ENCODE data around the gene EFCC1.

The EFCC1 gene

GRCh38 chr3:129039271-129040038, 38.4 kb downstream of the EFCC1 start:
- no peak for TF ChIP-seq EZH2phosphoT487 (IDR thresholded peaks at IDR 0.05; ENCODE audit: borderline replicate concordance, low read length)
- TF ChIP-seq, protein P1, sequence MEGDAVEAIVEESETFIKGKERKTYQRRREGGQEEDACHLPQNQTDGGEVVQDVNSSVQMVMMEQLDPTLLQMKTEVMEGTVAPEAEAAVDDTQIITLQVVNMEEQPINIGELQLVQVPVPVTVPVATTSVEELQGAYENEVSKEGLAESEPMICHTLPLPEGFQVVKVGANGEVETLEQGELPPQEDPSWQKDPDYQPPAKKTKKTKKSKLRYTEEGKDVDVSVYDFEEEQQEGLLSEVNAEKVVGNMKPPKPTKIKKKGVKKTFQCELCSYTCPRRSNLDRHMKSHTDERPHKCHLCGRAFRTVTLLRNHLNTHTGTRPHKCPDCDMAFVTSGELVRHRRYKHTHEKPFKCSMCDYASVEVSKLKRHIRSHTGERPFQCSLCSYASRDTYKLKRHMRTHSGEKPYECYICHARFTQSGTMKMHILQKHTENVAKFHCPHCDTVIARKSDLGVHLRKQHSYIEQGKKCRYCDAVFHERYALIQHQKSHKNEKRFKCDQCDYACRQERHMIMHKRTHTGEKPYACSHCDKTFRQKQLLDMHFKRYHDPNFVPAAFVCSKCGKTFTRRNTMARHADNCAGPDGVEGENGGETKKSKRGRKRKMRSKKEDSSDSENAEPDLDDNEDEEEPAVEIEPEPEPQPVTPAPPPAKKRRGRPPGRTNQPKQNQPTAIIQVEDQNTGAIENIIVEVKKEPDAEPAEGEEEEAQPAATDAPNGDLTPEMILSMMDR (IDR thresholded peaks at IDR 0.05; ENCODE audit: low read depth, low read length, poor library complexity, severe bottlenecking) = no peak
- Histone ChIP-seq H3K36me3 (ENCODE audit: control insufficient read depth, low read length) (no peaks in the 10 kb centered on the region), H3K9me3 (ENCODE audit: control insufficient read depth, insufficient read depth, low read length) (no peaks in the 10 kb centered on the region), H3K4me1 (ENCODE audit: control insufficient read depth, low read length) (no peaks in the 10 kb centered on the region), H4K20me1 (ENCODE audit: control insufficient read depth, insufficient read depth, low read depth, low read length) (no peaks in the 10 kb centered on the region), H3K4me3 (ENCODE audit: low read length) (no peak overlapping the region), H3K4me2 (ENCODE audit: low read length) (no peak overlapping the region), H3K79me2 (ENCODE audit: control insufficient read depth, low read length) (no peaks in the 10 kb centered on the region), H3K27ac (ENCODE audit: low read depth, low read length) (no peak overlapping the region), H3K9me2 (replicated peaks; ENCODE audit: control insufficient read depth, low read length) (no peaks in the 10 kb centered on the region), H3F3A (ENCODE audit: control insufficient read depth, insufficient read depth) (no peaks in the 10 kb centered on the region), H3K27me3 (ENCODE audit: control insufficient read depth, low read length) (peaks cover 10% of the 10 kb centered on the region)

DNA sequence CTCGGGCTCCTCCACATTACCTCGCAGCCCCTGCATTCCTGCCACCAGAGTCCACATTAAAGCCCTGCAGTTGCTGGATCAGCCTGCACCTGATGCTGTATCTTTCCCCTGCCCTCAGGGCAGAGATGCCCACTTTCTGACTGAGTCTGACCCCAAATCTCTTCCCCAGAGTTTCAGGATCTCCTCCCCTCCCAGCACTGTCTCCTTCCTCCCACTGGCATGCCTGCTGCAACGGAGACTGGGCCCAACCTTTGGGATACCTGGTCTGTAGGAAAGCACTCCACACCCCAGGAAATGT, 38.9 kb downstream of the EFCC1 start:
- Histone ChIP-seq H3K27ac (ENCODE audit: low read depth, low read length) (no peak overlapping the region), H3F3A (ENCODE audit: control insufficient read depth, insufficient read depth) (no peaks in the 10 kb centered on the region), H3K27me3 (ENCODE audit: control insufficient read depth, low read length) (peaks cover 10% of the 10 kb centered on the region), H3K4me1 (ENCODE audit: control insufficient read depth, low read length) (no peaks in the 10 kb centered on the region), H3K79me2 (ENCODE audit: control insufficient read depth, low read length) (no peaks in the 10 kb centered on the region), H4K20me1 (ENCODE audit: control insufficient read depth, insufficient read depth, low read depth, low read length) (no peaks in the 10 kb centered on the region), H3K9me2 (replicated peaks; ENCODE audit: control insufficient read depth, low read length) (no peaks in the 10 kb centered on the region), H3K4me3 (ENCODE audit: low read length) (no peak overlapping the region), H3K36me3 (ENCODE audit: control insufficient read depth, low read length) (no peaks in the 10 kb centered on the region), H3K4me2 (ENCODE audit: low read length) (no peak overlapping the region), H3K9me3 (ENCODE audit: control insufficient read depth, insufficient read depth, low read length) (no peaks in the 10 kb centered on the region)
- no peak for TF ChIP-seq EZH2phosphoT487 (IDR thresholded peaks at IDR 0.05; ENCODE audit: borderline replicate concordance, low read length)
- TF ChIP-seq, protein P1 (IDR thresholded peaks at IDR 0.05; ENCODE audit: low read depth, low read length, poor library complexity, severe bottlenecking) = no peak

GRCh38 chr3:129040579-129041300, 39.6 kb downstream of the EFCC1 start:
- Histone ChIP-seq H3F3A (ENCODE audit: control insufficient read depth, insufficient read depth) (no peaks in the 10 kb centered on the region), H3K9me3 (ENCODE audit: control insufficient read depth, insufficient read depth, low read length) (no peaks in the 10 kb centered on the region), H3K79me2 (ENCODE audit: control insufficient read depth, low read length) (no peaks in the 10 kb centered on the region), H3K36me3 (ENCODE audit: control insufficient read depth, low read length) (no peaks in the 10 kb centered on the region), H3K4me2 (ENCODE audit: low read length) (no peak overlapping the region), H3K4me1 (ENCODE audit: control insufficient read depth, low read length) (no peaks in the 10 kb centered on the region), H3K27ac (ENCODE audit: low read depth, low read length) (no peak overlapping the region), H3K4me3 (ENCODE audit: low read length) (no peak overlapping the region), H3K27me3 (ENCODE audit: control insufficient read depth, low read length) (peaks cover 10% of the 10 kb centered on the region), H3K9me2 (replicated peaks; ENCODE audit: control insufficient read depth, low read length) (no peaks in the 10 kb centered on the region), H4K20me1 (ENCODE audit: control insufficient read depth, insufficient read depth, low read depth, low read length) (no peaks in the 10 kb centered on the region)
- TF ChIP-seq EZH2phosphoT487 (IDR thresholded peaks at IDR 0.05; ENCODE audit: borderline replicate concordance, low read length) = no peak
- TF ChIP-seq, protein P1 (IDR thresholded peaks at IDR 0.05; ENCODE audit: low read depth, low read length, poor library complexity, severe bottlenecking) = no peak
